Spleen (tissue), 11 donors: ENCODE measurements around the gene PPDPF. TPM values are rescaled to one million over a fixed set of nuclear protein-coding genes. Genes with fewer than 3 reads are reported as not detected.

Experiments used
- DNase-seq: peaks from one replicate; pipeline ENCODE4 v3.0.0-alpha.2; 2020
- H3K27ac ChIP-seq, 8 donors: fragments of 200-600 bp; sonication (generic) in 7 of 8; 1 replicate in 4 of 8; 2 replicates in 4 of 8; pipeline versions ENCODE4 v1.5.0 to v1.8.0; 2016 to 2021; ENCODE audit warnings: inconsistent platforms in 4 of 8, mild to moderate bottlenecking in 4 of 8, moderate library complexity in 1 of 8
- H3K27me3 ChIP-seq, 7 donors: fragments of 200-600 bp; sonication (generic) in 6 of 7; replicated peaks in 1 of 7; 1 replicate in 4 of 7; 2 replicates in 3 of 7; pipeline versions ENCODE4 v1.5.0 to v1.8.0; 2016 to 2021; ENCODE audit warnings: inconsistent platforms in 3 of 7, mild to moderate bottlenecking in 1 of 7
- H3K36me3 ChIP-seq, 6 donors: fragments of 200-600 bp; sonication (generic) in 5 of 6; 1 replicate in 4 of 6; 2 replicates in 2 of 6; pipeline versions ENCODE4 v1.5.0 to v1.8.0; 2016 to 2021; ENCODE audit warnings: inconsistent platforms in 2 of 6
- H3K4me1 ChIP-seq, 6 donors: fragments of 200-600 bp; sonication (generic) in 5 of 6; 1 replicate in 3 of 6; 2 replicates in 3 of 6; pipeline versions ENCODE4 v1.5.0 to v1.8.0; 2016 to 2021; ENCODE audit warnings: inconsistent platforms in 3 of 6
- H3K4me3 ChIP-seq, 8 donors: fragments of 200-600 bp; sonication (generic) in 7 of 8; 1 replicate in 4 of 8; 2 replicates in 4 of 8; pipeline versions ENCODE4 v1.5.0 to v1.8.0; 2016 to 2021; ENCODE audit warnings: inconsistent platforms in 4 of 8, mild to moderate bottlenecking in 4 of 8, moderate library complexity in 2 of 8
- H3K9me3 ChIP-seq, 8 donors: fragments of 200-600 bp; sonication (generic) in 7 of 8; 1 replicate in 4 of 8; 2 replicates in 4 of 8; pipeline versions ENCODE4 v1.5.0 to v1.8.0; 2016 to 2021; ENCODE audit warnings: inconsistent platforms in 4 of 8
- POLR2A ChIP-seq, 3 donors: fragments of 450-650 bp; IDR thresholded peaks; one replicate each; pipeline ENCODE4 v1.5.1; 2017; ENCODE audit warnings: antibody characterized with exemption in 3 of 3, mild to moderate bottlenecking in 1 of 3
- POLR2AphosphoS5 ChIP-seq, 3 donors: sonication (generic); formaldehyde crosslinking; IDR thresholded peaks; one replicate each; pipeline ENCODE4 v1.5.1; 2017; ENCODE audit warnings: antibody characterized with exemption in 3 of 3
- WGBS, 5 donors: extraction: QIAGEN DNeasy Blood & Tissue Kit in 3 of 5; methylation state at CpG; one replicate each; pipeline versions ENCODE4 v1.1.5 to v1.1.7; 2013 to 2018; 5-methylcytosine and 5-hydroxymethylcytosine counted together
- intact Hi-C: fragments of 100-400 bp; cut with DNase I; formaldehyde crosslinking; loops from one replicate; pipeline ENCODE4 v1.15.0; 2023; ENCODE audit warnings: low total_unique reads
- polyA plus RNA-seq, 3 donors: library from polyadenylated mRNA; stranded (reverse); fragments of 200-250 nt; gene quantifications; one replicate each; pipeline ENCODE4 v1.2.1, GENCODE V29; 2013
- total RNA-seq, 7 donors: library from RNA; depleted of rRNA in 3 of 7; stranded (reverse); fragments of >200 nt in 3 of 7; fragmentation: NEBNext Ultra II Directional in 4 of 7; extraction: Animal tissue kit (Norgen Biotek cat#: 25700) in 4 of 7; gene quantifications; one replicate each; pipeline versions ENCODE4 v1.1.0 to v1.2.1, GENCODE V29; 2016 to 2021
- TF ChIP-seq, protein P1 (sequence below), 11 experiments: fragments of 200-600 bp in 7 of 11; fragments of 450-650 bp in 4 of 11; sonication (generic) in 4 of 11; IDR thresholded peaks in 8 of 11; conservative IDR thresholded peaks in 3 of 11; 1 replicate in 7 of 11; 2 replicates in 4 of 11; pipeline versions ENCODE4 v1.4.0 to v1.8.0; 2016 to 2021; ENCODE audit warnings: antibody characterized with exemption in 11 of 11, inconsistent platforms in 4 of 11, mild to moderate bottlenecking in 1 of 11
- donor health status: healthy with polysubstance abuse.
- donor health status: DM: no; HTN: no; CAD: no; lungs with moderate emphysema.
- donor health status: DM: no; HTN: no; CAD: no.
- donor health status: Bipolar disorder and iron deficiency.
- donor health status: healthy.
- donor health status: DM: no; HTN: no; CAD: no.
- donor health status: DM: yes; HTN: yes; CAD: no.

Gene PPDPF
- total and polyA plus RNA-seq, 10 donors = 68.8 to 275 (median 124) TPM

DNA sequence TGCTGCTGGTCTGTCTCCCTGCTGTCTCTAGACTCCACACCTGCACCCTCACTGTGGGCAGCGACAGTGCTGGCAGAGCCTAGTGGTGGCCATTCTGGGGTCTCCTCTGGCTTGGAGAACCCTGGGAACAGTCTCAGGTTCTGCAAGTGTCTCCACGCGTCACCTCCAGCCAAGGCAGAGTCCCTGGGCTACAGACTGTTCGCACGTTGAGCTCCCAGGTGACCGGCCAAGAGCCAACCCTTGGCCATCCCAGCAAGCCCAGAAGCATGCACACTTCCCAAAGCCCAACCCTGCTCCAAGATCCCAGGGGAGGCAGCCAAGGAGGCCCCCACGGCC, 26.5 kb upstream of the PPDPF start:
- peaks cover 0 to 72% (median 42%) of the 10 kb centered on the region in 7 donors for H3K27me3 ChIP-seq
- 82 to 90% (median 89%) methylated on average over 2 to 7 of the region's 7 CpGs for WGBS, 5 donors
- H3K4me1 ChIP-seq = peaks cover 5 to 33% (median 23%) of the 10 kb centered on the region in 6 donors
- intact Hi-C loops = no loop called here
- no peaks in the 10 kb centered on the region for H3K9me3 ChIP-seq
- no peaks in the 10 kb centered on the region for H3K36me3 ChIP-seq
- H3K27ac ChIP-seq = no peak overlapping the region
- no peak overlapping the region for H3K4me3 ChIP-seq
- DNase-seq = no peak
- TF ChIP-seq, protein P1, sequence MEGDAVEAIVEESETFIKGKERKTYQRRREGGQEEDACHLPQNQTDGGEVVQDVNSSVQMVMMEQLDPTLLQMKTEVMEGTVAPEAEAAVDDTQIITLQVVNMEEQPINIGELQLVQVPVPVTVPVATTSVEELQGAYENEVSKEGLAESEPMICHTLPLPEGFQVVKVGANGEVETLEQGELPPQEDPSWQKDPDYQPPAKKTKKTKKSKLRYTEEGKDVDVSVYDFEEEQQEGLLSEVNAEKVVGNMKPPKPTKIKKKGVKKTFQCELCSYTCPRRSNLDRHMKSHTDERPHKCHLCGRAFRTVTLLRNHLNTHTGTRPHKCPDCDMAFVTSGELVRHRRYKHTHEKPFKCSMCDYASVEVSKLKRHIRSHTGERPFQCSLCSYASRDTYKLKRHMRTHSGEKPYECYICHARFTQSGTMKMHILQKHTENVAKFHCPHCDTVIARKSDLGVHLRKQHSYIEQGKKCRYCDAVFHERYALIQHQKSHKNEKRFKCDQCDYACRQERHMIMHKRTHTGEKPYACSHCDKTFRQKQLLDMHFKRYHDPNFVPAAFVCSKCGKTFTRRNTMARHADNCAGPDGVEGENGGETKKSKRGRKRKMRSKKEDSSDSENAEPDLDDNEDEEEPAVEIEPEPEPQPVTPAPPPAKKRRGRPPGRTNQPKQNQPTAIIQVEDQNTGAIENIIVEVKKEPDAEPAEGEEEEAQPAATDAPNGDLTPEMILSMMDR (IDR thresholded peaks at IDR 0.05 in 8 of 11, conservative IDR thresholded peaks at IDR 0.05 in 3 of 11) = no peak
- TF ChIP-seq POLR2A (IDR thresholded peaks at IDR 0.05) = no peak
- no peak for TF ChIP-seq POLR2AphosphoS5 (IDR thresholded peaks at IDR 0.05)

GRCh38 chr20:63494420-63495166, 26.0 kb upstream of the PPDPF start:
- TF ChIP-seq, protein P1 (IDR thresholded peaks at IDR 0.05 in 8 of 11, conservative IDR thresholded peaks at IDR 0.05 in 3 of 11) = no peak
- TF ChIP-seq POLR2A (IDR thresholded peaks at IDR 0.05) (no peak), POLR2AphosphoS5 (IDR thresholded peaks at IDR 0.05) (no peak)
- no peak overlapping the region for H3K27ac ChIP-seq
- WGBS, 5 donors = 79 to 87% (median 85%) methylated on average over 25 to 51 of the region's 51 CpGs
- no peaks in the 10 kb centered on the region for H3K36me3 ChIP-seq
- no peaks in the 10 kb centered on the region for H3K9me3 ChIP-seq
- peaks cover 0 to 72% (median 44%) of the 10 kb centered on the region in 7 donors for H3K27me3 ChIP-seq
- peaks cover 5 to 39% (median 29%) of the 10 kb centered on the region in 6 donors for H3K4me1 ChIP-seq
- no peak overlapping the region for H3K4me3 ChIP-seq
- DNase-seq = no peak
- intact Hi-C loops = no loop called here

GRCh38 chr20:63495167-63495720, 25.3 kb upstream of the PPDPF start:
- TF ChIP-seq POLR2AphosphoS5 (IDR thresholded peaks at IDR 0.05) (no peak), POLR2A (IDR thresholded peaks at IDR 0.05) (no peak)
- TF ChIP-seq, protein P1 (IDR thresholded peaks at IDR 0.05 in 8 of 11, conservative IDR thresholded peaks at IDR 0.05 in 3 of 11) = no peak
- no peaks in the 10 kb centered on the region for H3K9me3 ChIP-seq
- WGBS, 5 donors = 80 to 87% (median 83%) methylated on average over 5 to 8 of the region's 8 CpGs
- peaks cover 0 to 72% (median 42%) of the 10 kb centered on the region in 7 donors for H3K27me3 ChIP-seq
- no peak for DNase-seq
- no peak overlapping the region for H3K27ac ChIP-seq
- H3K36me3 ChIP-seq = no peaks in the 10 kb centered on the region
- no peak overlapping the region for H3K4me3 ChIP-seq
- H3K4me1 ChIP-seq = peaks cover 5 to 42% (median 30%) of the 10 kb centered on the region in 6 donors
- intact Hi-C loops = no loop called here
